A549 (cell line): ENCODE data around the gene CMIP.

Source experiments
- CTCF ChIP-seq: fragments of >200 bp; sonication (Bioruptor Twin); formaldehyde crosslinking; IDR thresholded peaks from 3 replicates; pipeline ENCODE4 v1.5.1; 2016
- EHF ChIP-seq: fragments of 250-450 bp; sonication (Bioruptor Pico); IDR thresholded peaks from 2 replicates; pipeline ENCODE4 v1.5.0; 2020; ENCODE audit warnings: mild to moderate bottlenecking
- ELK1 ChIP-seq: fragments of 150-350 bp; IDR thresholded peaks from 2 replicates; pipeline ENCODE4 v1.6.1; 2014; ENCODE audit warnings: low read depth, mild to moderate bottlenecking, low read length
- EP300 ChIP-seq, 2 experiments: fragments of >200 bp; sonication (Bioruptor Twin); formaldehyde crosslinking; IDR thresholded peaks; 2 replicates in 1 of 2; 3 replicates in 1 of 2; pipeline ENCODE4 v1.6.1; 2016 to 2017
- JUN ChIP-seq, 2 experiments: fragments of >200 bp; sonication (Bioruptor Twin); formaldehyde crosslinking; IDR thresholded peaks; 2 replicates in 1 of 2; 3 replicates in 1 of 2; pipeline ENCODE4 v1.6.1; 2016 to 2017
- PBX3 ChIP-seq: IDR thresholded peaks from 2 replicates; pipeline ENCODE4 v1.6.1; 2012
- POLR2A ChIP-seq: IDR thresholded peaks from 2 replicates; pipeline ENCODE4 v1.6.1; 2012; ENCODE audit warnings: mild to moderate bottlenecking, low read length
- POLR2AphosphoS2 ChIP-seq: conservative IDR thresholded peaks from 2 replicates; pipeline ENCODE4 v1.6.1; 2012; ENCODE audit warnings: low read length, improper control_type of control experiment, inconsistent platforms
- RAD21 ChIP-seq, 2 experiments: fragments of >200 bp in 1 of 2; sonication (Bioruptor Twin) in 1 of 2; formaldehyde crosslinking in 1 of 2; IDR thresholded peaks in 1 of 2; conservative IDR thresholded peaks in 1 of 2; 2 replicates in 1 of 2; 3 replicates in 1 of 2; pipeline ENCODE4 v1.6.1; 2012 to 2018; ENCODE audit warnings: inconsistent platforms in 1 of 2
- RCOR1 ChIP-seq: fragments of 150-350 bp; IDR thresholded peaks from 2 replicates; pipeline ENCODE4 v1.6.1; 2014; ENCODE audit warnings: antibody characterized with exemption, low read length, low read depth
- RNF2 ChIP-seq: fragments of 200-600 bp; sonication (generic); IDR thresholded peaks from 2 replicates; pipeline ENCODE4 v1.6.1; 2016; ENCODE audit warnings: low read depth, mild to moderate bottlenecking, antibody characterized with exemption, moderate library complexity, borderline replicate concordance
- SREBF2 ChIP-seq: fragments of 450-650 bp; IDR thresholded peaks from 2 replicates; pipeline ENCODE4 v1.6.1; 2014; ENCODE audit warnings: mild to moderate bottlenecking, moderate library complexity
- ZFP36 ChIP-seq: fragments of 450-650 bp; IDR thresholded peaks from 2 replicates; pipeline ENCODE4 v1.6.1; 2014; ENCODE audit warnings: borderline replicate concordance; ENCODE audit not compliant: partially characterized antibody

GRCh38 chr16:81665588-81665987 lies 221.0 kb downstream of the CMIP start:
- TF ChIP-seq CTCF (no peak), RAD21 (conservative IDR thresholded peaks at IDR 0.05 in 1 of 2, IDR thresholded peaks at IDR 0.05 in 1 of 2) (no peak), RCOR1 (no peak), JUN (IDR thresholded peaks at IDR 0.05) (no peak), SREBF2 (no peak), POLR2A (no peak), EP300 (IDR thresholded peaks at IDR 0.05) (no peak), RNF2 (no peak), EHF (CRISPR knock-in tag) (no peak), POLR2AphosphoS2 (no peak), ELK1 (no peak), PBX3 (no peak), ZFP36 (no peak)
